ENCODE data around the gene REEP6. TPM values are rescaled to one million over a fixed set of nuclear protein-coding genes. Genes with fewer than 3 reads are reported as not detected.

The REEP6 gene
- total and polyA plus RNA-seq, 4 donors: 16.4 to 449 (median 201) TPM

- Histone ChIP-seq H3K27ac (ENCODE audit: low read depth in 1 of 2, low read length in 2 of 2) (no peak overlapping the region), H3K4me1 (ENCODE audit: control insufficient read depth in 4 of 4, insufficient read depth in 4 of 4, low read length in 3 of 4) (peaks cover 0 to 17% (median 7%) of the 10 kb centered on the region in 4 donors), H3K9ac (ENCODE audit: low read depth in 1 of 2, low read length in 2 of 2) (no peak overlapping the region), H3K36me3 (ENCODE audit: control insufficient read depth in 4 of 4, insufficient read depth in 3 of 4, low read depth in 1 of 4, low read length in 3 of 4) (no peaks in the 10 kb centered on the region), H3K27me3 (ENCODE audit: control insufficient read depth in 4 of 4, insufficient read depth in 4 of 4, low read length in 3 of 4) (peaks cover 0 to 3% (median 0%) of the 10 kb centered on the region in 4 donors), H3K9me3 (ENCODE audit: control insufficient read depth in 4 of 4, low read length in 3 of 4) (no peaks in the 10 kb centered on the region), H3K4me3 (ENCODE audit: low read depth in 1 of 3, low read length in 3 of 3) (peak overlapping the region in 1 of 3 donors; percentile 40)
- 8% methylated on average over 52 of the region's 52 CpGs for WGBS
- TF ChIP-seq NR2F2 (IDR thresholded peaks at IDR 0.05) (no peak), TAF1 (conservative IDR thresholded peaks at IDR 0.05) (no peak), RAD21 (IDR thresholded peaks at IDR 0.05) (peak; percentile 64 to 79), GABPA (IDR thresholded peaks at IDR 0.05 in 1 of 2, conservative IDR thresholded peaks at IDR 0.05 in 1 of 2) (no peak), ZBTB33 (IDR thresholded peaks at IDR 0.05) (no peak), SP1 (IDR thresholded peaks at IDR 0.05) (no peak), ATF3 (IDR thresholded peaks at IDR 0.05) (no peak), HNF4G (IDR thresholded peaks at IDR 0.05) (no peak), MAX (IDR thresholded peaks at IDR 0.05) (no peak), RXRA (IDR thresholded peaks at IDR 0.05) (no peak), CTCF (IDR thresholded peaks at IDR 0.05; ENCODE audit: low read depth, low read length, missing input control) (peak; percentile 67), REST (IDR thresholded peaks at IDR 0.05) (no peak), EGR1 (IDR thresholded peaks at IDR 0.05; ENCODE audit: low read depth in 2 of 2) (no peak)
- DNase-seq (ENCODE audit: low spot score): peak; percentile 66
These were observed 22.7 kb downstream of the REEP6 start for GRCh38 chr19:1513499-1514294.

- Histone ChIP-seq H3K27me3 (ENCODE audit: control insufficient read depth in 4 of 4, insufficient read depth in 4 of 4, low read length in 3 of 4) (peaks cover 0 to 3% (median 0%) of the 10 kb centered on the region in 4 donors), H3K27ac (ENCODE audit: low read depth in 1 of 2, low read length in 2 of 2) (no peak overlapping the region), H3K36me3 (ENCODE audit: control insufficient read depth in 4 of 4, insufficient read depth in 3 of 4, low read depth in 1 of 4, low read length in 3 of 4) (no peaks in the 10 kb centered on the region), H3K9me3 (ENCODE audit: control insufficient read depth in 4 of 4, low read length in 3 of 4) (no peaks in the 10 kb centered on the region), H3K9ac (ENCODE audit: low read depth in 1 of 2, low read length in 2 of 2) (no peak overlapping the region), H3K4me1 (ENCODE audit: control insufficient read depth in 4 of 4, insufficient read depth in 4 of 4, low read length in 3 of 4) (peaks cover 0 to 17% (median 7%) of the 10 kb centered on the region in 4 donors), H3K4me3 (ENCODE audit: low read depth in 1 of 3, low read length in 3 of 3) (no peak overlapping the region)
- WGBS: 72% methylated on average over 10 of the region's 10 CpGs
- no peak for DNase-seq (ENCODE audit: low spot score)
- no peak for TF ChIP-seq RXRA (IDR thresholded peaks at IDR 0.05)
- TF ChIP-seq EGR1 (IDR thresholded peaks at IDR 0.05; ENCODE audit: low read depth in 2 of 2): no peak
- TF ChIP-seq ZBTB33 (IDR thresholded peaks at IDR 0.05): no peak
- TF ChIP-seq RAD21 (IDR thresholded peaks at IDR 0.05): no peak
- no peak for TF ChIP-seq REST (IDR thresholded peaks at IDR 0.05)
- no peak for TF ChIP-seq GABPA (IDR thresholded peaks at IDR 0.05 in 1 of 2, conservative IDR thresholded peaks at IDR 0.05 in 1 of 2)
- TF ChIP-seq MAX (IDR thresholded peaks at IDR 0.05): no peak
- TF ChIP-seq ATF3 (IDR thresholded peaks at IDR 0.05): no peak
- TF ChIP-seq SP1 (IDR thresholded peaks at IDR 0.05): no peak
- no peak for TF ChIP-seq YY1 (IDR thresholded peaks at IDR 0.05)
These were observed 23.3 kb downstream of the REEP6 start for GRCh38 chr19:1514295-1514661.
